CD14-positive monocyte (primary cell): ENCODE results near the gene SRC. TPM values are rescaled to one million over a fixed set of nuclear protein-coding genes. Genes with fewer than 3 reads are reported as not detected.

Experiments used
- DNase-seq, 3 donors: peaks; one replicate each; pipeline ENCODE4 v3.0.0-alpha.2; 2011 to 2022
- H2AFZ ChIP-seq: 2 replicates; pipeline ENCODE4 v1.6.0; 2012; ENCODE audit warnings: mild to moderate bottlenecking, low read depth, low read length, inconsistent platforms; ENCODE audit not compliant: insufficient read depth, poor library complexity, severe bottlenecking
- H3K27ac ChIP-seq, 2 donors: 1 replicate in 1 of 2; 2 replicates in 1 of 2; pipeline ENCODE4 v1.5.1; 2012 to 2013; ENCODE audit warnings: low read length in 2 of 2, control low read depth in 1 of 2, inconsistent platforms in 1 of 2, low read depth in 1 of 2, mild to moderate bottlenecking in 1 of 2
- H3K27me3 ChIP-seq, 2 donors: one replicate each; pipeline versions ENCODE4 v1.6.0 to v1.6.1; 2011 to 2013; ENCODE audit warnings: low read length in 2 of 2; ENCODE audit not compliant: control insufficient read depth in 2 of 2, insufficient read depth in 2 of 2
- H3K36me3 ChIP-seq, 2 donors: replicated peaks in 1 of 2; 1 replicate in 1 of 2; 2 replicates in 1 of 2; pipeline versions ENCODE4 v1.5.1 to v1.6.1; 2012 to 2013; ENCODE audit warnings: low read length in 2 of 2, control low read depth in 1 of 2, inconsistent platforms in 1 of 2, mild to moderate bottlenecking in 1 of 2; ENCODE audit not compliant: insufficient read depth in 2 of 2, control insufficient read depth in 1 of 2
- H3K4me1 ChIP-seq, 2 donors: 1 replicate in 1 of 2; 2 replicates in 1 of 2; pipeline versions ENCODE4 v1.5.1 to v1.6.1; 2012 to 2013; ENCODE audit warnings: low read length in 2 of 2, control low read depth in 1 of 2, inconsistent platforms in 1 of 2, mild to moderate bottlenecking in 1 of 2, moderate library complexity in 1 of 2; ENCODE audit not compliant: insufficient read depth in 2 of 2, control insufficient read depth in 1 of 2
- H3K4me2 ChIP-seq: replicated peaks from 2 replicates; pipeline ENCODE3; 2012; ENCODE audit warnings: low read length, moderate library complexity, mild to moderate bottlenecking; ENCODE audit not compliant: poor library complexity, severe bottlenecking; ENCODE audit errors: extremely low read depth
- H3K4me3 ChIP-seq, 3 experiments: fragments of 200-600 bp in 1 of 3; sonication (generic) in 1 of 3; replicated peaks in 1 of 3; 1 replicate in 2 of 3; 2 replicates in 1 of 3; pipeline ENCODE4 v1.5.1; 2011 to 2013; ENCODE audit warnings: low read length in 3 of 3, mild to moderate bottlenecking in 3 of 3, control low read depth in 2 of 3, low read depth in 2 of 3, inconsistent platforms in 1 of 3, moderate library complexity in 1 of 3
- H3K79me2 ChIP-seq: 2 replicates; pipeline ENCODE4 v1.6.0; 2012; ENCODE audit warnings: mild to moderate bottlenecking, control low read depth, inconsistent platforms, low read length, moderate library complexity; ENCODE audit not compliant: insufficient read depth
- H3K9ac ChIP-seq: 2 replicates; pipeline ENCODE4 v1.6.0; 2017; ENCODE audit warnings: low read length, mild to moderate bottlenecking; ENCODE audit not compliant: insufficient read depth, poor library complexity, severe bottlenecking
- H3K9me3 ChIP-seq, 2 donors: replicated peaks in 1 of 2; 1 replicate in 1 of 2; 2 replicates in 1 of 2; pipeline versions ENCODE4 v1.5.1 to v1.6.1; 2012 to 2013; ENCODE audit warnings: low read length in 2 of 2, control low read depth in 1 of 2; ENCODE audit not compliant: control insufficient read depth in 1 of 2, insufficient read depth in 1 of 2
- H4K20me1 ChIP-seq: 2 replicates; pipeline ENCODE4 v1.6.0; 2012; ENCODE audit warnings: mild to moderate bottlenecking, low read length, control low read depth, moderate library complexity; ENCODE audit not compliant: insufficient read depth
- H3K27ac Mint-ChIP-seq, 7 donors: one replicate each; pipeline ENCODE4 v1.8.0; 2020; ENCODE audit warnings: mild to moderate bottlenecking in 7 of 7, mixed read lengths in 7 of 7, moderate library complexity in 6 of 7, inconsistent platforms in 2 of 7
- H3K27me3 Mint-ChIP-seq, 3 donors: one replicate each; pipeline ENCODE4 v1.8.0; 2021 to 2022; ENCODE audit warnings: low read depth in 3 of 3, mild to moderate bottlenecking in 3 of 3, mixed read lengths in 3 of 3, moderate library complexity in 3 of 3, inconsistent platforms in 1 of 3
- H3K36me3 Mint-ChIP-seq, 2 donors: one replicate each; pipeline ENCODE4 v1.8.0; 2020; ENCODE audit warnings: mixed read lengths in 2 of 2, inconsistent platforms in 1 of 2, mild to moderate bottlenecking in 1 of 2
- H3K4me1 Mint-ChIP-seq: one replicate; pipeline ENCODE4 v1.8.0; 2020; ENCODE audit warnings: mild to moderate bottlenecking, mixed read lengths
- H3K4me3 Mint-ChIP-seq, 2 donors: one replicate each; pipeline ENCODE4 v1.8.0; 2020; ENCODE audit warnings: mild to moderate bottlenecking in 2 of 2, mixed read lengths in 2 of 2, moderate library complexity in 1 of 2
- H3K9me3 Mint-ChIP-seq, 7 donors: one replicate each; pipeline ENCODE4 v1.8.0; 2020 to 2022; ENCODE audit warnings: mixed read lengths in 7 of 7, mild to moderate bottlenecking in 6 of 7, moderate library complexity in 6 of 7, inconsistent platforms in 2 of 7
- CTCF ChIP-seq: fragments of 200-600 bp; IDR thresholded peaks from one replicate; pipeline ENCODE4 v1.8.0; 2022; ENCODE audit warnings: antibody characterized with exemption, mild to moderate bottlenecking
- WGBS: methylation state at CpG from one replicate; pipeline ENCODE4 v1.1.5; 2013; ENCODE audit warnings: missing lambda C conversion rate; ENCODE audit not compliant: insufficient coverage; 5-methylcytosine and 5-hydroxymethylcytosine counted together
- intact Hi-C, 2 donors: fragments of 100-400 bp; cut with micrococcal nuclease; formaldehyde crosslinking; loops; one replicate each; pipeline versions ENCODE4 v1.15.0 to v1.15.1; 2023
- polyA plus RNA-seq, 3 donors: library from polyadenylated mRNA; depleted of rRNA in 1 of 3; unstranded in 2 of 3; stranded (reverse) in 1 of 3; fragments of 300-500 nt in 2 of 3; fragments of >200 nt in 1 of 3; fragmentation: Illumina TruSeq in 2 of 3; gene quantifications; 1 replicate in 2 of 3; 2 replicates in 1 of 3; pipeline ENCODE4 v1.2.3, GENCODE V29; 2012 to 2021

SRC gene
- polyA plus RNA-seq, 3 donors: 4.9 to 55.1 (median 6.8) TPM

GRCh38 chr20:37301558-37301957 is 44.4 kb upstream of the SRC start:
- no peak overlapping the region for H3K4me3 Mint-ChIP-seq
- no peak overlapping the region for H3K4me2 ChIP-seq
- DNase-seq: no peak
- no peak for TF ChIP-seq CTCF
- peaks cover 16% of the 10 kb centered on the region for H3K4me1 Mint-ChIP-seq
- H3K27me3 ChIP-seq: no peaks in the 10 kb centered on the region
- H3K36me3 ChIP-seq: peaks cover 52 to 72% of the 10 kb centered on the region in 2 donors
- no peak overlapping the region for H2AFZ ChIP-seq
- 100% methylated on average over 3 of the region's 3 CpGs for WGBS
- H3K36me3 Mint-ChIP-seq: peaks cover 69 to 75% of the 10 kb centered on the region in 2 donors
- H3K27ac Mint-ChIP-seq: peak overlapping the region in 4 of 7 donors; percentile 13 to 78 (median 48)
- H3K27me3 Mint-ChIP-seq: no peaks in the 10 kb centered on the region
- H3K9me3 ChIP-seq: no peaks in the 10 kb centered on the region
- peaks cover 16 to 22% of the 10 kb centered on the region in 2 donors for H3K4me1 ChIP-seq
- no peaks in the 10 kb centered on the region for H3K9me3 Mint-ChIP-seq
- peak overlapping the region in 1 of 2 donors; percentile 51 for H3K27ac ChIP-seq
- peaks cover 9% of the 10 kb centered on the region for H4K20me1 ChIP-seq
- intact Hi-C loops: no loop called here
- H3K9ac ChIP-seq: no peak overlapping the region
- peaks cover 76% of the 10 kb centered on the region for H3K79me2 ChIP-seq
- no peak overlapping the region for H3K4me3 ChIP-seq

- no peaks in the 10 kb centered on the region for H3K9me3 ChIP-seq
- no peaks in the 10 kb centered on the region for H3K27me3 ChIP-seq
- peaks cover 7 to 9% of the 10 kb centered on the region in 2 donors for H3K4me1 ChIP-seq
- no peak for TF ChIP-seq CTCF
- H3K9ac ChIP-seq: no peak overlapping the region
- Mint-ChIP-seq H3K27me3 (no peaks in the 10 kb centered on the region), H3K27ac (peak overlapping the region in 3 of 7 donors; percentile 2 to 65 (median 46)), H3K36me3 (peaks cover 75 to 82% of the 10 kb centered on the region in 2 donors), H3K4me1 (peaks cover 7% of the 10 kb centered on the region), H3K9me3 (no peaks in the 10 kb centered on the region), H3K4me3 (no peak overlapping the region)
- H3K4me2 ChIP-seq: no peak overlapping the region
- H3K27ac ChIP-seq: peak overlapping the region in 1 of 2 donors; percentile 42
- peaks cover 59 to 86% of the 10 kb centered on the region in 2 donors for H3K36me3 ChIP-seq
- H3K79me2 ChIP-seq: peaks cover 74% of the 10 kb centered on the region
- intact Hi-C loops: no loop called here
- WGBS: 94% methylated on average over 2 of the region's 2 CpGs
- peaks cover 9% of the 10 kb centered on the region for H4K20me1 ChIP-seq
- no peak for DNase-seq
- no peak overlapping the region for H2AFZ ChIP-seq
- no peak overlapping the region for H3K4me3 ChIP-seq
Measured at GRCh38 chr20:37302981-37303380, 43.0 kb upstream of the SRC start.
